K562 (cell line): ENCODE data around the gene EBI3. TPM values are rescaled to one million over a fixed set of nuclear protein-coding genes. Genes with fewer than 3 reads are reported as not detected.

Experiments
- CEBPZ ChIP-seq: fragments of 150-350 bp; IDR thresholded peaks from 2 replicates; pipeline ENCODE4 v1.6.1; 2014; ENCODE audit warnings: low read depth, mild to moderate bottlenecking, low read length, borderline replicate concordance
- CSDE1 ChIP-seq, 2 experiments: fragments of 450-650 bp; IDR thresholded peaks; 2 replicates each; pipeline ENCODE4 v1.6.1; 2016; ENCODE audit warnings: mild to moderate bottlenecking in 1 of 2
- ELF2 ChIP-seq: fragments of 250-450 bp; sonication (Bioruptor Pico); IDR thresholded peaks from 2 replicates; pipeline ENCODE4 v1.5.0; 2021; ENCODE audit warnings: mild to moderate bottlenecking
- FUS ChIP-seq: fragments of 200-400 bp; formaldehyde crosslinking; optimal IDR thresholded peaks from 2 replicates; pipeline ENCODE3; 2017; ENCODE audit warnings: low read depth, low read length
- KDM1A ChIP-seq, 2 experiments: fragments of 450-650 bp; IDR thresholded peaks; 2 replicates each; pipeline ENCODE4 v1.6.1; 2016; ENCODE audit warnings: mild to moderate bottlenecking in 2 of 2
- SRF ChIP-seq, 2 experiments: fragments of 250-450, 450-650 bp in 1 of 2; sonication (Bioruptor Pico) in 1 of 2; sonication (generic) in 1 of 2; formaldehyde crosslinking; IDR thresholded peaks; 2 replicates each; pipeline versions ENCODE4 v1.5.0 to v1.5.1; 2020 to 2022; ENCODE audit warnings: mild to moderate bottlenecking in 1 of 2, missing genetic modification reagents in 1 of 2
- ZNF24 ChIP-seq: fragments of 450-650 bp; IDR thresholded peaks from 2 replicates; pipeline ENCODE4 v1.6.1; 2016
- ZNF780A ChIP-seq: fragments of 250-450 bp; sonication (Bioruptor Pico); IDR thresholded peaks from 2 replicates; pipeline ENCODE4 v1.5.0; 2021; ENCODE audit warnings: mild to moderate bottlenecking
- polyA plus RNA-seq, 8 experiments: library from polyadenylated mRNA; depleted of rRNA in 4 of 8; stranded (reverse) in 5 of 8; unstranded in 3 of 8; fragments of >200 nt; fragmentation: Nextera tagmentation in 2 of 8; fragmentation: Illumina TruSeq in 1 of 8; extraction: Ambion mirVana in 2 of 8; extraction: Trizol in 1 of 8; gene quantifications; 2 replicates each; pipeline versions ENCODE4 v1.2.1 to v1.2.3, GENCODE V29; 2011 to 2014; ENCODE audit warnings: inconsistent platforms in 1 of 8, missing spikeins in 1 of 8
- total RNA-seq, 7 experiments: library from RNA; depleted of rRNA in 6 of 7; stranded (reverse); fragments of >200 nt in 6 of 7; fragmentation: Illumina TruSeq in 2 of 7; extraction: Trizol in 2 of 7; gene quantifications; 2 replicates each; pipeline versions ENCODE4 v1.2.1 to v1.2.3, GENCODE V29; 2011 to 2021; ENCODE audit warnings: low replicate concordance in 1 of 7
- TF ChIP-seq, protein P1 (sequence below): fragments of 250-450 bp; sonication (Bioruptor Pico); IDR thresholded peaks from 2 replicates; pipeline ENCODE4 v1.4.0; 2020; ENCODE audit warnings: borderline replicate concordance

EBI3 gene
- total and polyA plus RNA-seq, 9 of the 15 experiments (the other 6 are each of a cell fraction or from before 2014, with no cell fraction given), result 0.08 to 0.35 (median 0.22) TPM; not detected in 6

DNA sequence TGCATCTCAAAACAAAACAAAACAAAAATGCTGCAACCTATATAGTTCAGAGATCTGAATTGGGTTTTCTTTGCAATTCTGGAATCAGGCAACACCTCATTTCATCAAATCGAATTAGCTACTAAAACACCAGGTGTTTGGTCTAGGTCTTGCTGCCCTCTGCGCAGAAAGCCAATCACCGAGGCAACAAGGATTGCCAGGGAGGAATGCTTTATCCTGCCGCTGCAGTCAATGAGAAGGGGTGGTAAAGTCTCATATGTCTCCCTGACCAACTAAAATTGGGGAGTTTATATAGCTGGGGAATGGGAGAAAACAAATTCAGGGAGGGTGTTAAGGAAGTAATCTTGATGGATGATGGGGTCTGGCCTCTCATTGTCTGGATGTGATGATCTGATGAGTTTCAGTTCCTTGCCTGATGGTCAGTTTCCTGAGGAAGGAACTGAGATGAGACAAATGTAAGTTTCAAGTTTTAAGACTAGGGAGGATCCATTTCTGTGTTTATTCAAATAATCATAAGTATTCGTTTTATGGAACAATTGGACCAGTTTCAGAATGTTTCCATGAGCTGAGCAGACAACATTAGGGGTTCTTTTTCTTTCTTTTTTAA, 12.6 kb downstream of the EBI3 start (continued):
- no peak for TF ChIP-seq CEBPZ
- no peak for TF ChIP-seq SRF (CRISPR knock-in tag; IDR thresholded peaks at IDR 0.05)
- no peak for TF ChIP-seq FUS
- TF ChIP-seq ELF2 (CRISPR knock-in tag), result no peak
- no peak for TF ChIP-seq CSDE1 (IDR thresholded peaks at IDR 0.05)
- TF ChIP-seq, protein P1, sequence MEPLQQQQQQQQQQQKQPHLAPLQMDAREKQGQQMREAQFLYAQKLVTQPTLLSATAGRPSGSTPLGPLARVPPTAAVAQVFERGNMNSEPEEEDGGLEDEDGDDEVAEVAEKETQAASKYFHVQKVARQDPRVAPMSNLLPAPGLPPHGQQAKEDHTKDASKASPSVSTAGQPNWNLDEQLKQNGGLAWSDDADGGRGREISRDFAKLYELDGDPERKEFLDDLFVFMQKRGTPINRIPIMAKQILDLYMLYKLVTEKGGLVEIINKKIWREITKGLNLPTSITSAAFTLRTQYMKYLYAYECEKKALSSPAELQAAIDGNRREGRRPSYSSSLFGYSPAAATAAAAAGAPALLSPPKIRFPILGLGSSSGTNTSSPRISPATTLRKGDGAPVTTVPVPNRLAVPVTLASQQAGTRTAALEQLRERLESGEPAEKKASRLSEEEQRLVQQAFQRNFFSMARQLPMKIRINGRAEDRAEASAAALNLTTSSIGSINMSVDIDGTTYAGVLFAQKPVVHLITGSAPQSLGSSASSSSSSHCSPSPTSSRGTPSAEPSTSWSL, result no peak
- TF ChIP-seq KDM1A (IDR thresholded peaks at IDR 0.05), result no peak
- no peak for TF ChIP-seq ZNF24
- no peak for TF ChIP-seq ZNF780A (CRISPR knock-in tag)
